Anterior cingulate cortex (tissue), 58 donors: Measurements from ENCODE around the gene IL2RA.
"Not testable (repeated sequence)": the region's sequence is repeated elsewhere in the genome, so short reads cannot be mapped to it uniquely, and the experiment has no call there.

Source experiments
- DNase-seq, 58 donors: peaks; one replicate each; lab custom pipeline; 2025; lab: John Stamatoyannopoulos, UW

Gene IL2RA

GRCh38 chr10:6062101-6062771, at the start of gene IL2RA:
Gene IL2RA (minus strand): TSS chr10:6062367. CDS start chr10:6062151, 216 bp downstream.
- DNase-seq: no peak

GRCh38 chr10:6110136-6110535, 48.0 kb upstream of the IL2RA start:
- no peak for DNase-seq

GRCh38 chr10:6109444-6109775, 47.2 kb upstream of the IL2RA start:
- no peak for DNase-seq

GRCh38 chr10:6108631-6109443, 46.7 kb upstream of the IL2RA start:
- peak in 1 of 58 donors; percentile 8 for DNase-seq

- DNase-seq: no peak
These were observed 45.9 kb upstream of the IL2RA start for GRCh38 chr10:6108072-6108471.

GRCh38 chr10:6107616-6108015, 45.4 kb upstream of the IL2RA start:
- not testable (repeated sequence) for DNase-seq

GRCh38 chr10:6103591-6103990, 41.4 kb upstream of the IL2RA start:
- no peak for DNase-seq

- DNase-seq: no peak
These were observed 40.0 kb upstream of the IL2RA start for GRCh38 chr10:6102128-6102527.

GRCh38 chr10:6101181-6101580, 39.0 kb upstream of the IL2RA start:
- no peak for DNase-seq

- no peak for DNase-seq
These were observed 38.2 kb upstream of the IL2RA start for GRCh38 chr10:6100370-6100769.

GRCh38 chr10:6098156-6098555, 36.0 kb upstream of the IL2RA start:
- DNase-seq: no peak

GRCh38 chr10:6097063-6097462, 34.9 kb upstream of the IL2RA start:
- DNase-seq: no peak

GRCh38 chr10:6095810-6096570, 33.8 kb upstream of the IL2RA start:
- peak in 2 of 58 donors; percentile 21 to 22 for DNase-seq

GRCh38 chr10:6092731-6093130, 30.6 kb upstream of the IL2RA start:
- no peak for DNase-seq

GRCh38 chr10:6091630-6092029, 29.5 kb upstream of the IL2RA start:
- DNase-seq: no peak

GRCh38 chr10:6089334-6090219, 27.4 kb upstream of the IL2RA start:
- DNase-seq: peak in 2 of 58 donors; percentile 31 to 46

- DNase-seq: peak; percentile 56 to 95 (median 88)
These were observed 26.7 kb upstream of the IL2RA start, which contains the start of gene RBM17 for GRCh38 chr10:6088721-6089333. Gene RBM17 (plus strand): TSS chr10:6089034. CDS start chr10:6097066, 8,032 bp downstream.

GRCh38 chr10:6086375-6087233, 24.4 kb upstream of the IL2RA start:
- peak in 57 of 58 donors; percentile 7 to 91 (median 77) for DNase-seq
